ENCODE data around the gene MYL10.
A peak's percentile ranks its signal among the peaks of the same experiment; 100 is the strongest.

The MYL10 gene

GRCh38 chr7:101636822-101637623, 7.9 kb upstream of the MYL10 start:
- H3K27ac ChIP-seq (ENCODE audit: low read length, poor library complexity, severe bottlenecking): no peak overlapping the region
- no peak overlapping the region for H4K91ac ChIP-seq (ENCODE audit: low read length)
- no peak overlapping the region for H2BK15ac ChIP-seq (ENCODE audit: low read depth, poor library complexity, severe bottlenecking)
- peak overlapping the region; percentile 62 for H2AK5ac ChIP-seq (ENCODE audit: low read length, severe bottlenecking)
- no peak overlapping the region for H3K4me2 ChIP-seq (ENCODE audit: low read length, poor library complexity, severe bottlenecking)
- H2AFZ ChIP-seq (ENCODE audit: low read depth, low read length): no peak overlapping the region
- no peak overlapping the region for H3K4ac ChIP-seq (ENCODE audit: low read depth in 1 of 2, low read length in 2 of 2)
- H3K4me1 ChIP-seq (ENCODE audit: control insufficient read depth, insufficient read depth, low read depth, low read length): peaks cover 19% of the 10 kb centered on the region
- no peak overlapping the region for H2BK12ac ChIP-seq (ENCODE audit: low read length in 2 of 2)
- H3K36me3 ChIP-seq (ENCODE audit: control insufficient read depth in 1 of 2, insufficient read depth in 2 of 2, low read depth in 1 of 2, low read length in 2 of 2): no peaks in the 10 kb centered on the region
- H2BK5ac ChIP-seq (ENCODE audit: low read depth, low read length, poor library complexity, severe bottlenecking): no peak overlapping the region
- no peak overlapping the region for H3K4me3 ChIP-seq (ENCODE audit: insufficient read depth in 1 of 2, low read depth in 1 of 2, low read length in 2 of 2)
- 75% methylated on average over 8 of the region's 9 CpGs for WGBS
- peaks cover 5% of the 10 kb centered on the region for H3K9me3 ChIP-seq (ENCODE audit: control insufficient read depth, low read length)
- H3K9ac ChIP-seq (ENCODE audit: low read length): no peak overlapping the region
- H3K18ac ChIP-seq (ENCODE audit: low read depth in 1 of 2, low read length in 2 of 2): no peak overlapping the region
- H2BK120ac ChIP-seq (ENCODE audit: low read depth, low read length): no peak overlapping the region
- H3K79me1 ChIP-seq (replicated peaks; ENCODE audit: low read length, poor library complexity, severe bottlenecking): no peaks in the 10 kb centered on the region
- H3K23ac ChIP-seq (ENCODE audit: low read length in 2 of 2): no peak overlapping the region
- no peak overlapping the region for H3K14ac ChIP-seq (ENCODE audit: low read length in 2 of 2)
- H3K27me3 ChIP-seq (ENCODE audit: control insufficient read depth in 1 of 2, insufficient read depth in 1 of 2, low read length in 2 of 2): peaks cover 0 to 30% of the 10 kb centered on the region in 2 experiments
- DNase-seq: no peak
- H4K8ac ChIP-seq (ENCODE audit: low read length): no peak overlapping the region

- Histone ChIP-seq H2BK5ac (ENCODE audit: low read depth, low read length, poor library complexity, severe bottlenecking) (no peak overlapping the region), H2BK12ac (ENCODE audit: low read length in 2 of 2) (no peak overlapping the region), H2AFZ (ENCODE audit: low read depth, low read length) (no peak overlapping the region), H3K4me1 (ENCODE audit: control insufficient read depth, insufficient read depth, low read depth, low read length) (peaks cover 31% of the 10 kb centered on the region), H3K4me3 (ENCODE audit: insufficient read depth in 1 of 2, low read depth in 1 of 2, low read length in 2 of 2) (no peak overlapping the region), H3K9me3 (ENCODE audit: control insufficient read depth, low read length) (peaks cover 5% of the 10 kb centered on the region), H3K4ac (ENCODE audit: low read depth in 1 of 2, low read length in 2 of 2) (no peak overlapping the region), H3K36me3 (ENCODE audit: control insufficient read depth in 1 of 2, insufficient read depth in 2 of 2, low read depth in 1 of 2, low read length in 2 of 2) (no peaks in the 10 kb centered on the region), H3K23ac (ENCODE audit: low read length in 2 of 2) (no peak overlapping the region), H3K14ac (ENCODE audit: low read length in 2 of 2) (no peak overlapping the region), H2AK5ac (ENCODE audit: low read length, severe bottlenecking) (peak overlapping the region; percentile 9), H3K9ac (ENCODE audit: low read length) (no peak overlapping the region), H3K27ac (ENCODE audit: low read length, poor library complexity, severe bottlenecking) (no peak overlapping the region), H3K4me2 (ENCODE audit: low read length, poor library complexity, severe bottlenecking) (no peak overlapping the region), H2BK15ac (ENCODE audit: low read depth, poor library complexity, severe bottlenecking) (no peak overlapping the region), H2BK120ac (ENCODE audit: low read depth, low read length) (no peak overlapping the region), H3K27me3 (ENCODE audit: control insufficient read depth in 1 of 2, insufficient read depth in 1 of 2, low read length in 2 of 2) (peaks cover 0 to 25% of the 10 kb centered on the region in 2 experiments), H3K79me1 (replicated peaks; ENCODE audit: low read length, poor library complexity, severe bottlenecking) (no peaks in the 10 kb centered on the region), H4K91ac (ENCODE audit: low read length) (no peak overlapping the region), H3K18ac (ENCODE audit: low read depth in 1 of 2, low read length in 2 of 2) (no peak overlapping the region), H4K8ac (ENCODE audit: low read length) (no peak overlapping the region)
- no peak for DNase-seq
- WGBS: 67% methylated on average over 2 of the region's 2 CpGs
These were observed 6.4 kb upstream of the MYL10 start for GRCh38 chr7:101635484-101635883.

- no peaks in the 10 kb centered on the region for H3K79me1 ChIP-seq (replicated peaks; ENCODE audit: low read length, poor library complexity, severe bottlenecking)
- no peak overlapping the region for H2BK120ac ChIP-seq (ENCODE audit: low read depth, low read length)
- no peak overlapping the region for H3K4me3 ChIP-seq (ENCODE audit: insufficient read depth in 1 of 2, low read depth in 1 of 2, low read length in 2 of 2)
- H3K27ac ChIP-seq (ENCODE audit: low read length, poor library complexity, severe bottlenecking): no peak overlapping the region
- H3K4me2 ChIP-seq (ENCODE audit: low read length, poor library complexity, severe bottlenecking): no peak overlapping the region
- no peak overlapping the region for H2AK5ac ChIP-seq (ENCODE audit: low read length, severe bottlenecking)
- no peak overlapping the region for H4K91ac ChIP-seq (ENCODE audit: low read length)
- H2BK5ac ChIP-seq (ENCODE audit: low read depth, low read length, poor library complexity, severe bottlenecking): no peak overlapping the region
- no peaks in the 10 kb centered on the region for H3K36me3 ChIP-seq (ENCODE audit: control insufficient read depth in 1 of 2, insufficient read depth in 2 of 2, low read depth in 1 of 2, low read length in 2 of 2)
- H3K14ac ChIP-seq (ENCODE audit: low read length in 2 of 2): no peak overlapping the region
- no peak for DNase-seq
- H2AFZ ChIP-seq (ENCODE audit: low read depth, low read length): no peak overlapping the region
- 89% methylated on average over 9 of the region's 11 CpGs for WGBS
- no peak overlapping the region for H3K4ac ChIP-seq (ENCODE audit: low read depth in 1 of 2, low read length in 2 of 2)
- no peak overlapping the region for H3K18ac ChIP-seq (ENCODE audit: low read depth in 1 of 2, low read length in 2 of 2)
- no peak overlapping the region for H3K9ac ChIP-seq (ENCODE audit: low read length)
- no peak overlapping the region for H3K23ac ChIP-seq (ENCODE audit: low read length in 2 of 2)
- H2BK15ac ChIP-seq (ENCODE audit: low read depth, poor library complexity, severe bottlenecking): no peak overlapping the region
- no peak overlapping the region for H2BK12ac ChIP-seq (ENCODE audit: low read length in 2 of 2)
- peaks cover 33% of the 10 kb centered on the region for H3K4me1 ChIP-seq (ENCODE audit: control insufficient read depth, insufficient read depth, low read depth, low read length)
- H3K27me3 ChIP-seq (ENCODE audit: control insufficient read depth in 1 of 2, insufficient read depth in 1 of 2, low read length in 2 of 2): peaks cover 0 to 32% of the 10 kb centered on the region in 2 experiments
- no peak overlapping the region for H4K8ac ChIP-seq (ENCODE audit: low read length)
- peaks cover 5% of the 10 kb centered on the region for H3K9me3 ChIP-seq (ENCODE audit: control insufficient read depth, low read length)
These were observed 5.2 kb upstream of the MYL10 start for GRCh38 chr7:101634196-101634717.

GRCh38 chr7:101633511-101633910, 4.4 kb upstream of the MYL10 start:
- no peak overlapping the region for H2BK12ac ChIP-seq (ENCODE audit: low read length in 2 of 2)
- H2AFZ ChIP-seq (ENCODE audit: low read depth, low read length): no peak overlapping the region
- H3K27ac ChIP-seq (ENCODE audit: low read length, poor library complexity, severe bottlenecking): no peak overlapping the region
- peaks cover 0 to 33% of the 10 kb centered on the region in 2 experiments for H3K27me3 ChIP-seq (ENCODE audit: control insufficient read depth in 1 of 2, insufficient read depth in 1 of 2, low read length in 2 of 2)
- no peak overlapping the region for H3K18ac ChIP-seq (ENCODE audit: low read depth in 1 of 2, low read length in 2 of 2)
- no peak overlapping the region for H2BK5ac ChIP-seq (ENCODE audit: low read depth, low read length, poor library complexity, severe bottlenecking)
- peaks cover 5% of the 10 kb centered on the region for H3K9me3 ChIP-seq (ENCODE audit: control insufficient read depth, low read length)
- no peak overlapping the region for H4K91ac ChIP-seq (ENCODE audit: low read length)
- peaks cover 33% of the 10 kb centered on the region for H3K4me1 ChIP-seq (ENCODE audit: control insufficient read depth, insufficient read depth, low read depth, low read length)
- no peak overlapping the region for H3K4ac ChIP-seq (ENCODE audit: low read depth in 1 of 2, low read length in 2 of 2)
- H2BK15ac ChIP-seq (ENCODE audit: low read depth, poor library complexity, severe bottlenecking): no peak overlapping the region
- no peak overlapping the region for H3K4me3 ChIP-seq (ENCODE audit: insufficient read depth in 1 of 2, low read depth in 1 of 2, low read length in 2 of 2)
- H2BK120ac ChIP-seq (ENCODE audit: low read depth, low read length): no peak overlapping the region
- H4K8ac ChIP-seq (ENCODE audit: low read length): no peak overlapping the region
- H3K79me1 ChIP-seq (replicated peaks; ENCODE audit: low read length, poor library complexity, severe bottlenecking): no peaks in the 10 kb centered on the region
- H3K14ac ChIP-seq (ENCODE audit: low read length in 2 of 2): no peak overlapping the region
- no peak overlapping the region for H3K23ac ChIP-seq (ENCODE audit: low read length in 2 of 2)
- DNase-seq: no peak
- H2AK5ac ChIP-seq (ENCODE audit: low read length, severe bottlenecking): no peak overlapping the region
- no peaks in the 10 kb centered on the region for H3K36me3 ChIP-seq (ENCODE audit: control insufficient read depth in 1 of 2, insufficient read depth in 2 of 2, low read depth in 1 of 2, low read length in 2 of 2)
- 92% methylated on average over 6 of the region's 6 CpGs for WGBS
- H3K4me2 ChIP-seq (ENCODE audit: low read length, poor library complexity, severe bottlenecking): no peak overlapping the region
- no peak overlapping the region for H3K9ac ChIP-seq (ENCODE audit: low read length)

Data from mesenchymal stem cell (in vitro differentiated cells and primary cell).